Erythroblast (primary cell): Measurements from ENCODE around the gene LRRC39.

Source experiments
- GATA1 ChIP-seq: IDR thresholded peaks from 2 replicates; pipeline ENCODE4 v1.6.1; 2011; ENCODE audit warnings: low read depth, mild to moderate bottlenecking, control low read depth, low read length, moderate library complexity
- POLR2A ChIP-seq: IDR thresholded peaks from 2 replicates; pipeline ENCODE4 v1.6.1; 2011; ENCODE audit warnings: mild to moderate bottlenecking, low read length

GRCh38 chr1:100164216-100164615 lies 13.8 kb downstream of the LRRC39 start:
- TF ChIP-seq POLR2A (no peak), GATA1 (no peak)
